Stimulated activated CD8-positive, alpha-beta memory T cell treated with anti-CD3 and anti-CD28 coated beads, Interleukin-7, amount 100 ng/mL, for 4 hours (primary cell): ENCODE measurements around the gene GMDS.

ENCODE experiments used
- DNase-seq, 2 donors: peaks; one replicate each; pipeline ENCODE4 v3.0.0-alpha.2; 2020; ENCODE audit warnings: low read depth in 2 of 2

The GMDS gene

DNA sequence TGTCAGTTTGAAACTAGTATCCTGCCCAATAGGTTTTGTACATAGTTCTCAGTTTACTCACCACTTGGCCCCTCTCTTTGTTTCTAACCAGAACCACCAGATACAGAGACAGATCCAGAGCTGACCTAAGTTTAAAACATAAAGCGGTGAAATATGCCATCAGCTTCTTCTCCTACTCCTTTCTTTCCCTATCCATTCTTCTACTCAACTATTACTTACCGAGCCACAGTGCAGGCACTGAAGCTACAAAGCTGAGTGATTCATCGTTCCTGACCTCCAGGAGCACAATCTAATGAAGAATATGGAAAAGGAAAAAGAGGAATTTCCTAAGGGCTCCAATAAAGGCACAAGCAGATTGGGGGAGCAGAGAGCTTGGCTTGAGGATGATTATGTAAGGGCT, 349.7 kb downstream of the GMDS start:
- DNase-seq = no peak

GRCh38 chr6:1894954-1895353, 350.5 kb downstream of the GMDS start:
- no peak for DNase-seq

GRCh38 chr6:1893470-1894130, 351.8 kb downstream of the GMDS start:
- DNase-seq = no peak

GRCh38 chr6:1892716-1893115, 352.7 kb downstream of the GMDS start:
- no peak for DNase-seq

- DNase-seq = no peak
Observed at GRCh38 chr6:1890987-1891386, 354.4 kb downstream of the GMDS start.

- DNase-seq = no peak
Observed at GRCh38 chr6:1890071-1890470, 355.3 kb downstream of the GMDS start.

DNA sequence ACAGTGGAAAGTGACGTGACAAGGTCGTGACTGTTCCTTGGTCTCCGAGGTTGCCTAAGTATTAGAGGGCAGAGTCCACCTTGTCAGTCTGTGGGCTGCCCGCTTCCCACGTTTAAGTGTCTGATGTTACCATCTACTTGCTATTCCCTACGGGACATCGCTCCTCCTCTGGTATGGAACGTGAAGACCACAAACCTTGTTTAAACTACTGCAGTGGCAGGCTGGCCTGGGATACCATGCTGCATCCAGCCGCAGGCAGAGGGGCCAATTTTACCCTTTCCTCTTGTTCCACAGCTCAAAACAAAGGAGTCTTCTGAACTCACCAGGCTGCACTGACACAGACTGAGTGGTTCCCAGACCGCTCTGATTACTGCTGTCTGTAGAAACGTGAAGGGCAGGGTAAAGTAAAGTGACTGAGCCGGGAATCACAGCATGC, 359.8 kb downstream of the GMDS start:
- DNase-seq = no peak

- DNase-seq = no peak
Observed at GRCh38 chr6:1884313-1884712, 361.1 kb downstream of the GMDS start.

DNA sequence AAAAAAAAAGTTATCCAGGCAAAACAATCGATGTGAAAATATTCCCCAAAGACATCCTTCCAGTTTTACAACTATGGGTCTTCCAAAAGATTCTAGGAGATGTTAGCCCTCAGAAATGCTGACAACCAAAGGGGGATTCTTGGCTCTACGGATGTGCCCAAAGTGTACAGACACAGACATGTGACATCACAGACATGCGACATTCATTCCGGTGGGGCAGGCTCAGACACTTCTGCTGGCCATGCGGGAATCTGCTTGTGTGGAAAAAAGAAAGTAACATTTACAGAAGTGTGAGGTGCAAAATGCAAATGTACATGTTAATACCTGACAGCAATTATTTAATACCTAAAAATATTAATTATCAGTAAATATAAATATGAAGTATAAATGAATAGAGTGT, 367.1 kb downstream of the GMDS start:
- no peak for DNase-seq

DNA sequence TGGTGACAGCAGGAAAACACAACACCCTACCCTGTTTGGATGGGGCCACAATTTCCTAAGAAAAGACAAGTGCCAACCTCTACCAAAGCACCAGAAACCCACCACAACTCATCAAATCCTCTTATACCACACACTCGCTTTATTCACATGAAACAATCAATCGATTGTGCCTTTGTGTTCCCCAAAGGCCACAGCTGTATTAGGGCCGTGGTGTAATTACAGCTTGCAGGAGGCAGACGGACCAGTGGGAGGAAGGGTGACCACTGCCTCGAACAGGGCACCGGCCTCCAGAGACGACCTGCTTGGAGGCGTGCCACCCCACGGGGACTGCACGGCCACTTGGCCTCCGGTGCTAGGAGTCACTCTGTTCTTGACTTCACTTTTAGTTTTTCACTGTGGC, 371.6 kb downstream of the GMDS start:
- DNase-seq = no peak

DNA sequence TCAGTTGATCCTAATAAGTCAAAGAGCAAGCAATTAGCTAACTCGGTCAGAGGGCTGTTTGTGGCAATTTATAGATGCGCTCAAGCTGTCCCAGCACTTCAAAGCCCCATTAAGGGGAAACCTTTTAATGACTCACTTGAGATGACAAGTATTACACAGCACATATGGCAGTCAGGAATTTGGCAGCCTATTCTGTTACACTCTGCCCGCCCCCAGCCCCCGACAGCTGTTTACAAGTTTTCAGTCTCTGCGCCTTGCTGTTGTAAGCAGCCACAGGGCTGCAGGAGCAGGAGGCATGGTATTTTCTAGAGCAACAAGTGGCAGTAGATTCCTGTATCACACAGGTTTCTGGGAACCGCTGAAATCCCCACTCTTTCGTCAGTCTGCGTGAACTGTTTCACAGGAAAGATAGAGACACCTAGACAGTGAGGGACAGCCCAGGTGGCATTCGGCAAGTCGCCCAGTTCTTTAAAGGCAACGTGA, 372.7 kb downstream of the GMDS start:
- DNase-seq = no peak

DNA sequence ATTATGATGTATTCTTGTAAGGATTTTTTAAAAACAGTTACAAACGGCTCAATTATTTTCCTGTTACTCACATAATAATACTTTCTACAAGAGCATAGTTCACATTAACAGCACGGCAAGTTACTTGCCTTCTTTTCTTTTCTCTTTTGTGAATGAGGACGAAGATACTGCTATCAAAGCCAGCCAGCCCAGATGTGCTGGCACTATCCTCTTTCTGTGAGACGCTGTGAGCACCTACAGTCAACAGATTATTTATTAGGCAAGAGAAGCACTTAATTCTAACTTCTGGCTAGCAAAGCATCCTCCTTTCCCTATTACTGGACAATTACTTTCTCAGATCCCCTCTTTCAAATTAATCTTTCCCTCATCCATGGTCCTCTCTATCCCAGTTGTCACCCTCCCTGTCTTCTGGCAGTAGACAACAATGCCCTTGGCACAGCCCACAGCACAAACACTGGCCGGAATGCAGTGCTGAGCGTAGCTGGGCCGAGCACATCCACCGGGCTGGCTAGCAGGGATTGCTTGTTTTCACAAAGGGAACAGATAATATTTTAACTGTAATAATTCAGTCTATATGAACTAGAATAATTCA, 373.6 kb downstream of the GMDS start:
- DNase-seq = no peak

DNA sequence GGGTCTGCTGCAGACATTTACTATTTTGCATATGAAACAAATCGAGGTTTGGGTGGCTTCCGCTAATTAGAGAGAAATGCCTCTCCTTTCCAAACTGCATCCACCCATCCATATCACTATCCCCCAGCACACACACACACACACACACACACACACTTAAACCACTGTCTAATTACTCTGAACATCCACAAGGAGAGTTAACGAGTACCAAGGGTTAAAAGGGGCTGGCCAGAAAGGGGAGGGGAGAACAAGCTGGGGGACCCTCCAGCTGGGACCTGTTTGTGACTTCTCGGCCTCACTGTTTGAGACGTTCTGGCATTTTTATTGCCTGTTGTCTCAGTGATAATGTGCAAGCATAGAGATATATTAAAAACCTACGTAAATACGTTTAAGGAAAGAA, 374.5 kb downstream of the GMDS start:
- DNase-seq = no peak

DNA sequence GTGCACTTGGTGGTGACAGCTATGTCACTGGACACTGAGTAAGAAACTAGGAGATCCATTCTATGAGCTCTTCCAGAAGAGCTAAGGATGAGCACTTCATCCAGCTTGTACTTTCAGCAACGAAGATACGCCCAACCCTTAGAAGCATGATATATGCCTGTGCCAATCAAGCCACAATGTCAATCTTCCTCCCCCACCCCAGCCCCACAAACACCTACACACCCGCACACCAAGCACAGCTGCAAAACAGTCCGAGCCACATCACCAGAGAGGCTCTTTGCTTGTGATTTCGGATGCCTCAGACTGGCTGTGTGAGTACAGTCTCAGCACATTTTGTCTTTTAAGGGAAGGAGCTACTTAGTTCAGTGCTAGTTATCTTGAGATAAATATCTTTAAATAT, 375.2 kb downstream of the GMDS start:
- no peak for DNase-seq

DNA sequence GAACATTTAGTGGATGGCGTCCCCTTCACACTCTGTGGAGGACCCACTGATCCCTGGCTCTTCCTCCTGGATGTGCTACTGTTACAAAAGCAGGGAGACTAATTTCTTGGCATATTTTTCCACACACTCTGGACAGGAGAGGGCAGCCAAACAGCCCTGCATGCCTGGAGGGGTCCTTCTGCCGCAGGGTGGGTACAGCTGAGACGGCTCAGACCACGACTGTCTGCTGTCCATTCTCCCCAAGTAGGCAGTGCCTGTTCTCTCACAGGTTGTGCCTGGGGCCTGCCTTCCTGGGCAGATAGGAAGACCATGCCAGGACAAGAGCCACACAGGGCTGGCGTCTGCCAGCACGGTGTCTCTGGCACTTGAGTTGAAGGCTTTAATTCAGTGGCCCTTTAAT, 375.6 kb downstream of the GMDS start:
- no peak for DNase-seq

DNA sequence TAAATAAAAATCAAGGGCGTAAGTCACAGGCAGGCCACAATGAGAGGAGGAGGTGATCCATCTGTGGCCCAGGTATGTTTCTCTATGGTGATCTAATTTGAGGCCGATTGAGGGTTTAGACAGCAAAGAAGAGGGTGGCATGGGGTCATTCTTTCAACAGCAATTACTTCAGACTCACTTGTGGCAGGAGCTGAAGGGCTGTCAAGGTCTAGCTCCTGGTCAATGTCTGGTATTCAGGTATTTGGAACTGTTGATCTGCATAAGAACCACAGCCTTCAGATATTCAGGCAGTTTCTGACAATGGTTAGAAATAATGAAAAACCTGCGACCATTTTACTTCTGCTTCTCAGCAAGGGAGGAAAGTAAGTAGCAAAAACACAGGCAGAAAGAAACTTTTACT, 376.1 kb downstream of the GMDS start:
- DNase-seq = no peak

GRCh38 chr6:1868561-1869261, 376.7 kb downstream of the GMDS start:
- no peak for DNase-seq

DNA sequence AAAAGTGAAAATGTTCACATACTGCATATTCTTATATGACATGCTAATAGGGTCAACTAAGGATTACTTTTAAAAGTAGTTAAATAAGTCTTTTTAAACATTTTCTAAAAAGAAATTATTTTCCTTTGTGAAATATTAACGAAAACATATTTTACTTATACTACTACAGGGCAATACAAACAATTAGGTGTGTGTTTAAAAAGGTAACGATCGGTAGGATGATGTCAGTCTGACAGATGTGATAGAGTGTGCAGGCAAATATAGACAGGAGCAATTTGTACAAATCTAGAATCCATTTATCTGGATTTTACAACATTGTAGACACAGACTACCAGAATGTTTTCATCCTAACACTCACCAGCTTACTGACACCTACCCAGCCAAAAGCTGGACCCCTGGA, 378.2 kb downstream of the GMDS start:
- DNase-seq = no peak

- no peak for DNase-seq
Observed at GRCh38 chr6:1865585-1865984, 379.8 kb downstream of the GMDS start.

GRCh38 chr6:1864496-1864895, 380.9 kb downstream of the GMDS start:
- DNase-seq = no peak

GRCh38 chr6:1862411-1862810, 383.0 kb downstream of the GMDS start:
- no peak for DNase-seq

DNA sequence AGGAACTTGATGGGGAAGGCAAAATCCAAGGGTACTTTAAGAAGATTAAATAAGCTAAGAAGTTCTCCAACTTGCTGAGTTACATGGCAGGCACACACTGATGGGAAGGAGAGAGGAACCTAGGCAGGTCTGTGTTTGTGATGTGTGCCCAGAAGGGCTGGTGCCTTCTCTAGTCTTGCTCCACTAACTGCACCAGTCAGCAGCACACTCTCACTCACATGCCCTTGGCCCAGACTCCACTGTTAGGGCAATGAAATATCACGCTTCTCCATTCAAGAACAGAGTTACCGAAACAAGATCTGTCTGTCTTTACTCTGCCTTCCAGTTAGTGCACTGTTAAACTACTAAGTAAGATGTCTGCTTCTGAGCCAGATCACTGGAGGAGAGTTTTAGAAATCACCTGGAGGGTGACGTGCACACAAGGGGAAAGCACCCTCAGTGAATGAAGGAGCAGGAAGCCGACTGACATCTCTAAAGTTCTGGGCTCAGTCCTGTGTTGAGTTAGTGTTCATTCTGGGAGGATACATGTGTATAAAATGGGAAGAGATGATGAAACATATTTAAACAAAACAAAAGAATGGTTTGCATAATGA, 384.6 kb downstream of the GMDS start:
- DNase-seq = no peak

DNA sequence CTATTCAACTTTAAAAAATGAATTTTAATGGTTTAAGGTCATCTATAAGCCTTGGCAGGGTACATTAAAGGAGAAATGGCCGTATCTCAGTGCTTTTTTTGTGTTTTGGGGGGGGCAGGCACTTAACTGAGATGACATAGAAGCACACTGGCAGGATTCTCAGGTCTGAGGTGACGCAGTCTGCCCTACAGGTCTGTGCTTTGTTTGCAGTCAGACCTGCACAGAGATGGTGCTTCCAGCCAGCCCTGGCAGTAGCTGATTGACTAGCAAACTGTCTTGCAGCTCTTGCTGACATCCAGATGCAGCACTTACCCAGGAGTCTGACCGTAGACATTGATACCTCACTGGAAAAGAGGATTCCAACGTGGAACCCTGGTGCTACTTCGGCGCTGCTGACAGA, 386.5 kb downstream of the GMDS start:
- no peak for DNase-seq
